Stimulated activated CD4-positive, alpha-beta T cell treated with anti-CD3 and anti-CD28 coated beads, TNF-alpha, amount 100 ng/mL, for 48 hours (primary cell): ENCODE data around the gene KCNS3.

Source experiments
- DNase-seq, 3 donors: peaks; one replicate each; pipeline ENCODE4 v3.0.0-alpha.2; 2020; ENCODE audit warnings: low read depth in 3 of 3

The KCNS3 gene, protein sequence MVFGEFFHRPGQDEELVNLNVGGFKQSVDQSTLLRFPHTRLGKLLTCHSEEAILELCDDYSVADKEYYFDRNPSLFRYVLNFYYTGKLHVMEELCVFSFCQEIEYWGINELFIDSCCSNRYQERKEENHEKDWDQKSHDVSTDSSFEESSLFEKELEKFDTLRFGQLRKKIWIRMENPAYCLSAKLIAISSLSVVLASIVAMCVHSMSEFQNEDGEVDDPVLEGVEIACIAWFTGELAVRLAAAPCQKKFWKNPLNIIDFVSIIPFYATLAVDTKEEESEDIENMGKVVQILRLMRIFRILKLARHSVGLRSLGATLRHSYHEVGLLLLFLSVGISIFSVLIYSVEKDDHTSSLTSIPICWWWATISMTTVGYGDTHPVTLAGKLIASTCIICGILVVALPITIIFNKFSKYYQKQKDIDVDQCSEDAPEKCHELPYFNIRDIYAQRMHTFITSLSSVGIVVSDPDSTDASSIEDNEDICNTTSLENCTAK

DNA sequence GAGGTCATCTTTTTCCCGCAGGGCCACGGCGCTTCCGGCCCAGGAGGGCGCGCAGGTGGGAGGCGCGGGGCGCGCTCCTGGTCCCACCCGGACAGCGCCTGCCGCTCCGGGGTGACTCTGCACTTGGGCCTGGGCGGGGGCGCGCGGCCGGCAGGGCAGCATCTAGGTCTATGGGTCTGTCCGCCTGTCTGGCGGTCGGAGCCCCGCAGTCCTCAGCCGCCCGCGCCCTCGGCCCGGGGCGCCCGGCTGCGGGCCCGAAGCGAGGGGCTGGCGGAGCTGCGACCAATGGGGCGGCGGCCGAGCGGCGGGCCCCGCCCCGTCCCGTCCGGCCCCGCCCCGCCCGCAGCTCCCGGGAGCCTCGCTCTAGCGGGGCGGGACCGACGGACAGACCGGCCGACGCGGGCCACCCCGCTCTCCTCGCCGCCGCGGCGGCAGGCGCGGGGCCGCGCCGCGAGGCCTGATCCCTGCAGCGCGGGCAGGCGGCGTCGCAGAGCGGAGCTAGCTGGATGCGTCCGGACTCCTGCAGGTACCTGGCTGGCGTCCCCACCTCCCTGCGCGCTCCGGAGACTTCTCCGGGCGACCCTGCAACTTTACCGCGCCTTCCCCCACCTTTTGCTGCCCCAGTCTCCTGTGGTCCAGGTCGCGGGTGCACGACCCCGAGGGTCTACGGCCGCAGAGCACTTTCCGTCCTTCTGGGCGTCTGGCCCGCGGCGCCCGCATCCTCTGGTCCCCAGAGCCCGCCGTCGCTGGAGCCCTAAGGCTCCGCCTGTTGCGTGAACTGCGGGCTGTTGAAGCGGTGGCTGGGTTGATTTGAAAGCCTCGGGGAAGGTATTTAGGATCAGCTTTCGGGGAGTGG, at the start of gene KCNS3:
KCNS3 (plus strand) TSS at position 387 of the 856 bp plus-strand sequence. CDS start 52,342 bp downstream, outside the sequence.
- no peak for DNase-seq

DNA sequence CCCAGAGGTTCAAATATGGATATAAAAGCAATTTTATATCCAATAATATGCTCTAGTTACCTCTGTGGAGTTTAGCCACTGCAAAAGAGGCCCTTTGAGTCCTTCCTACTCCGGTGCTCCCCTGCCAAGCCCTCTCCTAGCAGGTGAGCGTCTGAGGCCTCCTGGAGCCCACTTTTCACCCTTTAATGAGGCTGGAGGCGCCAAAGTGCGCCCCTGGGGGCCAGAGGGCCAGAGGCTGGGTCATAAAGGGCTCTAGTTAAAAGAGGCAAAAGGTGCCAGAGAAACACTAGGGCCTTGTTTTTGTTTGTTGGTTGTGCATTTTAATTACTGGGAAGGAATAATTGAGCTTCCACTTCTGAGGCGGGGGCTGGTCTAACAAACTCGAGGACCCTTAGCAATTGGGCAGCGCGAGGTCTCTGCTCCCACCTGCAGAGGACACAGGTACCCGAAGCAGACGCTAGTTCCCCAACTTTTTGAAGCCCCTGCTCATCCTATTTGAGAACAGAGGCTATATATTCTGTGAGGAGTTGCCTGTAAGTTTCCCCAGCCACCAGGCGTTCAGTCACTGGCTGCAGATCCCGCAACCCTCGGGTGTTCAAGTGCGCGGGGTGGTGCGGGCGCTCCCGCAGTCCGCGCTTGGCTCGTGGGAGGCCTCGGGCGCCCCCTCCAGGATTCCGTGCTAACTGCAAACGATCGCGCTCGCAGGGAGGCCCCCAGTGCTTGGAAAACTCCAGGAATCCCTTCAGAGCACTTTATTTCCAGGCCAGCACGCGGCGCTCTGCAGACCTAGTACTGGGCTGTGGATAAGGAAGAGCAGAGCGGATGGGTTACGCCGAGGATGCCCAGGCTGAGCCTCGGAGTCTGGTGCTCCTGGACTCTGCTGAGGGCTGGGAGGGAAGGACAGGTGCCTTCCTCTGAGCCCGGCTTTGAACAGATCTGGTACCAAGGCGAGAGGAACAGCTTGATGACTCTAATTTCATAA, 48.1 kb upstream of the KCNS3 start:
- peak; percentile 5 to 37 (median 25) for DNase-seq

DNA sequence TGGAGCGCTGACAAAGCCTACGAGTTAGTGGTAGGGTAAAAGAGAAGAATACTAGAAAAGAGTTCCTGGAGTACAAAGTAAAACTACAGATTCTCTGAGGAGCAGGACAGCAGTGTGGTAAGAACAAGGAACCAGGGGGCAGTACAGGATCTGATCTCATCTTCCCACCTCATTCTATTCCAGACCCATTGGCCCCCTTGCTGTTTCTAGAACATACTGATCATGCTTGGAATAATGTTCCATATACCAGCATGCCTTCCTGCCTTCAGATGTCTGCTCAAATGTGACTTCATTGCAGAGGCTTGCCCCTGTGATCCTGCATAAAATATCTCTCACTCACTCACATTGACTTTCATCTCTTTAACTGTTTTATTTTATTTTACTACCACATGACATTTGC, 43.0 kb upstream of the KCNS3 start:
- DNase-seq: no peak

DNA sequence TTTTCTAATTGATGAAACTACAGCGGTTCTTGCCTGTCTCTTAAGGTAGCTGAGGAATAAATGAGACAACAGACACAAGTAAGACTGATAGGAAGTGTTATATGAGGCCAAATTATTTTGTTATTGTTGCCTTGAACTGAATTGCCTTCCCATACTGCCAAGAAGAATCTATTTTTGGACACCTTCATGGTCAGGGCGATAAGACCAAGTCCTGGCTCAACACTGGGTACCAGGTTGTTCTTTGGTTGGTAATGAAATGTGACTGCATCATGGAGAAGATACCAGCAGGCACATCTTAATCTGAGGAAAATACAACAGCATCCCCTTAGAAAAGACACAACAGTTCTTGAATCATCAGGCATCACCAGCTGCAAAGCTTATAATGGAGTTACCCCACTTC, 38.5 kb upstream of the KCNS3 start:
- DNase-seq: no peak

GRCh38 chr2:17843457-17843856, 35.0 kb upstream of the KCNS3 start:
- no peak for DNase-seq

GRCh38 chr2:17845806-17846205, 32.7 kb upstream of the KCNS3 start:
- DNase-seq: no peak

GRCh38 chr2:17846676-17847075, 31.8 kb upstream of the KCNS3 start:
- DNase-seq: no peak

DNA sequence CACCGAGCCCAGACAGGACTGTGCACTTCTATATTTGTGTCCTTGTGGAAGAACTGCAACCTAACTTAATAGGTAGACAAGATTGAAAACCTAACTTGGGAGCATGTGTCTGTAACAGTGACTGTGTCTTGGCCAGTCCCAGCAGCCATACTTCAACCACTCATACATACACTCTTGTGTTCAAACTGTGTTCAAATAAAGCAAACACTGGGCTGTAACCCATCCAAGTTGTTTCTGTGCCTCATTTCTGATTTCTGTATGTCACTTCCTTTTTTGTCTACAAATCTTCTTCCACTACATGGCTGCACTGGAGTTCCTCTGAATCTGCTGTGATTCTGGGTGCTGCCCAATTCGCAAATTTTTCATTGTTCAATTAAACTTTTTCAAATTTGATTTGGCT, 31.2 kb upstream of the KCNS3 start:
- DNase-seq: no peak

DNA sequence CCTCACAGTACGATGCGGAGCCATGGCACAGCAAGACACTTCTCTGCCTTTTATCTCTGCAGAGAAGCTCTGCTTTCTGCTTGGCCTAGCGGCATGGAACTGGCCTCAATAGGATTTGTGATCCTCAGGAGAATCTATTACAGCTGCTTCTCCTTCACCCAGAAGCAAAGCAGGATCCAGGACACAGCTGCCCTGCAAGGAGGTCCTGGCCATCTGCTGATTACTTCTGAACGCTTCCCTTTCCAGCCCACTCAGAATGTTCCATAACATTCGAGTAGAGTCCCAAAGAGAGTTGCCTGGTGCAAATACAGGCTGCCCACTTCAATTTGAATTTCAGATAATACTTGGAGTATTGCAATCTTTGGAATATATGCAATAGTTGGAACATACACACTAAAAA, 29.2 kb upstream of the KCNS3 start:
- DNase-seq: no peak

DNA sequence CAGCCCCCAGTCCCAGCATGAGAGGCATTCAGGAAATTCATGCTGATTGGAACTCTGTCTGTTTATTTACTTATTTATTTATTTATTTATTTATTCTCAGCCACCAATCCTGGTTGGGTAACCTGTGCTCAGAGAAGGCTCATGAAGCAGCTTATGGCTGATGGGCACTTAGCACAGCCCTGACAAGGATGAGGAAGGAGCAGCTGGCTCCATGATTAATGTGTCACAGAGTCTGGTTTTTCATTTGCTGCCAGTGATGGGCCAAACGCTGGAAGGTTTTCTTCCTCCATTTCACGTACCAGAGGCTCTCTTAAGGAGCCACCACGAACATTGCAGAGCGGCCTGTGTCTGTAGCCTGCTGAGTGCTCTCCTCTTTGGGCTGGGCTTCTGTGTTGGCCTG, 28.3 kb upstream of the KCNS3 start:
- no peak for DNase-seq

- DNase-seq: peak in 2 of 3 donors; percentile 9 to 12
Observed at GRCh38 chr2:17851731-17852585, 26.5 kb upstream of the KCNS3 start.

DNA sequence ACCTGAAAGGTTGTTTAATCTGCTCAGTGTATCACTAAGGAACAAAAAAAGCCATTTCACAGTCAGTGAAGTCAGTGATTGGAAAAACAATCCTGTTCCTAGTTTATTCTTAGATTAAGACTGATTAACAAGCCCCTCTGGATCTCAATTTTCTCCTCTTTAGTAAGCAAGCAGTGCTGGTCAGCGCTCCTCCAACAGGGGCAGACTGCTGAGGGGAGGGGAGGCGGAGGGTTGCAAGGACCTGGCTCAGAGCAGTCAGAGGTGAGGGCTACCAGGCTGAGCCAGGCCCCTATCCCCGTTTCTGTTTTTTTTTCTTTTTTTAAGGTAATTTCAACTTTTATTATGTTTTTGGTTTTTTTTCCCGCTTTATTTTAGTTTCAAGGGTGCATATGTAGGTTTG, 24.7 kb upstream of the KCNS3 start:
- DNase-seq: no peak

DNA sequence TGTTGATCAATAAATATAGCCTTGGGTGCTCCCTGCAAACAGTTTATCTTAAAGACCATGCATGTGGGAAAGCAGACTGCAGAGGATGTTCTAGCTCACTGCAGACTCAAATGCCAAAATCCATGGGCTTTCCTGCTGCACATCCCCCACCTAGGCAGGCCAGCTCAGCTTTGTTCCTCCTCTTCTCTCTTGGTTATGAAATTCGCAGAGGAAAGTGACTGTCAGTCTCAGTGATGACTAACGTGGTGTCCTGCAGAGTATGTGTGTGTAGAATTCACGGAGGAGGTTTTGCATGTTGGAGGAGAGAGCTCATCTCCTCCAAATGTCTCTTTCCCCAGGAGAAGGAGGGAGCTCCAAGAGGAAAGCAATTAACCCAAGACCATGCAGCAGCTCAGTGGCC, 21.4 kb upstream of the KCNS3 start:
- DNase-seq: no peak

- no peak for DNase-seq
Observed at GRCh38 chr2:17858064-17858463, 20.4 kb upstream of the KCNS3 start.

- no peak for DNase-seq
Observed at GRCh38 chr2:17863539-17863938, 14.9 kb upstream of the KCNS3 start.

DNA sequence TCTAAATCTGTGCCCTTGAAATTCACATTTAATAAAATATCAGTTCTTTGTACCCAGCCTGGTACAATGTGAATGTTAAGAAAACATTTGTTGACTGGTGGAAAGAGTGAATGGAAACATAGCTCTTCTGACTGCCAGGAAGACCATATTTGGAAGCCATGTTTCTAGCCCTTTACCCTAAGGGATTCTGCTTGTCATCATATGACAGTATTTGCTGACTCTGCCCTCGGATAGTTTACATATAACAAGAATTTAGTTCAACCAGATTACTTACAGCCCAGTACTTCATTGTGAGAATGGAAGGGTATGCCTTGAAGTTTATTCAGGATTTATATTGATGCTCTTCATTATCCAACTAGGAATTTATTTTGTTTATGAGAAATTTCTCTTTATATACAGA, 13.8 kb upstream of the KCNS3 start:
- no peak for DNase-seq

GRCh38 chr2:17867133-17867532, 11.3 kb upstream of the KCNS3 start:
- DNase-seq: no peak

DNA sequence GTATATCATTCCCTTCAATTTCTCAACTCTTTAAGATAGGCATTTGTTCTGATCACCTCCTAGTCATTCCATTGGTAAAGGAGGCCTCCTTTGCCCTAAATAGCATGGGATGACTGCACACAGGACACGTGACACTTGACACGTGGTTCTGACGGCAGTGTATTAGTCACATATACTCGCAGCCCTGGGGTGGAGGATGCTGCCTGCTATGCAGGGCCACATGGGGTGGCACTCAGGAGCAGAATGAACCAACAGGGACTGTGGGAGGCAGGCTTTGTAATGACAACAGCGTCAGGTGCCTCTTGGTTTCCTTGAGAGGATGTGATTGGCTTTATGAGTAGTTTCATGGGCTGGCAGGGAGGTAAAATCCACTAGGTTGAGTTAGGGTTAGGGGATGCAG, 9.3 kb upstream of the KCNS3 start:
- DNase-seq: no peak

DNA sequence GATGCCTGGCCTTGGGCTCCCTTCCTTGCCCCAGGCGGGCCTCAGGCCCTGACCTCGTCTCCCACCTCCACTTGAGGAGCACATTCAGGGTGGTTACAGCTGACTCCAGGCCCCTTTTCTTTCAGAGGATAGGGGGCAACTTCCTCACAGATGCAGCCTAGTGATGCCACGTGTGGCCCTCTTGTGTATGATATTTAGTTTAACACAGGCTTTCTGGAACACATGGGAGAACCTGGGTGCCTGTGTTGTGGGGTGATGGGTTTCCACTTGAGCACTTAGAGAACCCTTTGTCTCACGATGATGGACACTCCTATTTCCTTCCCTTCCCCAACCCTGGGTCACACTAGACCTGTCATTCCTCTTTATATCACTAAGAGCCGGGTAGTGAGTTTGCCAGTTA, 6.8 kb upstream of the KCNS3 start:
- DNase-seq: no peak

DNA sequence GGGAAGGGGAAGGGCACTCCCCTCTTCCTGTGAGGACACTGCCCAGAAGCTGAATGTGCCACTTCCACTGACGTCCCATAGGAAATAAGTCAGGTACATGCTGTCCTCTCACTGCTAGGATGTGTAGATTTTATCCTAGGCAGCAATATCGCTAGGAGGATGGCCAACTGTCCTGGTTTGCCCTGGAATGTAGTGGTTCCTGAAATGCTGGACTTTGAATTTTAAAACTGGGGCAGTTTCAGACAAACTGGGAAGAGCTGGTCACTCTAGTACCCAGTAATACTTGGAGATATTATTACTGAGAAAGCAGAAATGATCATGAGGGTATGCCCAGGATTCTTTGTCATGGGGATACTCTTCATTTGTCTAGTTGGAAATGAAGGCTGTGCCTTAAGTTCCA, 5.4 kb upstream of the KCNS3 start:
- DNase-seq: no peak

DNA sequence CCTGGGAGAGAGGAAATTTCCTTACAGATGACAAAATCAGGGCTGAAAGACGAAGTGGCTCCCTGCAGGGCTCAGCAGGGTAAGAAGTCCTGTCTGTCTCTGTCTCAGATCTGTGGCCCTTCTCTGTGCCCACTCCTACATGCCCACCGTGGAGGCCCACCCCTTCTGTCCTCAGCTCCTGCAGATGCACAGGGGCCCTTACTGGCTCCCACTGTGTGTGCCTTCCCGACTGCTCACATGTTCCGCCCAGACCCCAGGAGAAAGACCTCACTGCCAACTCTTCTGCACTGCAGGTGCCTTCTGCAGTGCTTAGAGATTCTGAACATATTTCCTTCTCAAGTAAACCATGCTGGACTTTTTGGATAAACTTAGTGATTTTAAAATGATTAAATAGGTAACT, 1.9 kb upstream of the KCNS3 start:
- no peak for DNase-seq
